H9 (cell line): ENCODE measurements around the gene CACHD1. TPM values are rescaled to one million over a fixed set of nuclear protein-coding genes. Genes with fewer than 3 reads are reported as not detected.
A peak's percentile ranks its signal among the peaks of the same experiment; 100 is the strongest.

ENCODE experiments used
- DNase-seq: peaks from one replicate; pipeline ENCODE4 v3.0.0-alpha.2; 2017
- H2AFZ ChIP-seq: one replicate; pipeline ENCODE4 v1.6.1; 2013; ENCODE audit warnings: mild to moderate bottlenecking, low read length, control low read depth, moderate library complexity
- H2AK5ac ChIP-seq: 2 replicates; pipeline ENCODE4 v1.6.1; 2013; ENCODE audit warnings: low read length, control low read depth, mixed read lengths; ENCODE audit not compliant: insufficient read length
- H2BK120ac ChIP-seq: one replicate; pipeline ENCODE4 v1.6.1; 2013; ENCODE audit warnings: low read depth, mild to moderate bottlenecking, low read length, control low read depth, inconsistent platforms; ENCODE audit not compliant: poor library complexity, severe bottlenecking
- H2BK12ac ChIP-seq: 2 replicates; pipeline ENCODE4 v1.6.1; 2013; ENCODE audit warnings: low read length, control low read depth, mixed read lengths, low read depth; ENCODE audit not compliant: insufficient read length
- H2BK15ac ChIP-seq: 2 replicates; pipeline ENCODE4 v1.6.1; 2013; ENCODE audit warnings: low read depth, low read length, control low read depth
- H2BK20ac ChIP-seq: one replicate; pipeline ENCODE4 v1.6.1; 2013; ENCODE audit warnings: low read depth, mild to moderate bottlenecking, low read length, control low read depth, inconsistent platforms; ENCODE audit not compliant: poor library complexity, severe bottlenecking
- H2BK5ac ChIP-seq: 2 replicates; pipeline ENCODE4 v1.6.1; 2013; ENCODE audit warnings: low read length, control low read depth, mixed read lengths; ENCODE audit not compliant: insufficient read length
- H3K14ac ChIP-seq: 2 replicates; pipeline ENCODE4 v1.6.1; 2013; ENCODE audit warnings: low read length, control low read depth; ENCODE audit not compliant: insufficient read depth
- H3K18ac ChIP-seq: 2 replicates; pipeline ENCODE4 v1.6.1; 2013; ENCODE audit warnings: low read depth, mild to moderate bottlenecking, mixed read lengths, low read length, control low read depth; ENCODE audit not compliant: insufficient read length
- H3K23ac ChIP-seq: 2 replicates; pipeline ENCODE4 v1.6.1; 2013; ENCODE audit warnings: low read length, control low read depth, mixed read lengths, low read depth; ENCODE audit not compliant: insufficient read length
- H3K23me2 ChIP-seq: 2 replicates; pipeline ENCODE4 v1.6.1; 2013; ENCODE audit warnings: low read depth, mild to moderate bottlenecking, mixed read lengths, low read length, control low read depth; ENCODE audit not compliant: insufficient read length, poor library complexity, severe bottlenecking
- H3K27ac ChIP-seq: 2 replicates; pipeline ENCODE4 v1.5.1; 2013; ENCODE audit warnings: low read length, control low read depth, mixed read lengths, low read depth; ENCODE audit not compliant: insufficient read length
- H3K27me3 ChIP-seq: 2 replicates; pipeline ENCODE4 v1.6.1; 2013; ENCODE audit warnings: low read length, control low read depth, inconsistent platforms; ENCODE audit not compliant: insufficient read depth
- H3K4ac ChIP-seq: 2 replicates; pipeline ENCODE4 v1.6.1; 2013; ENCODE audit warnings: low read depth, mild to moderate bottlenecking, control low read depth, inconsistent platforms, low read length, moderate library complexity
- H3K4me1 ChIP-seq: 2 replicates; pipeline ENCODE4 v1.6.1; 2013; ENCODE audit warnings: low read length, control low read depth, inconsistent platforms; ENCODE audit not compliant: insufficient read depth
- H3K4me2 ChIP-seq: 2 replicates; pipeline ENCODE4 v1.6.1; 2013; ENCODE audit warnings: low read length, control low read depth, mixed read lengths; ENCODE audit not compliant: insufficient read length, insufficient read depth
- H3K56ac ChIP-seq: 2 replicates; pipeline ENCODE4 v1.6.1; 2013; ENCODE audit warnings: low read depth, mild to moderate bottlenecking, mixed read lengths, low read length, control low read depth; ENCODE audit not compliant: insufficient read length
- H3K79me1 ChIP-seq: 2 replicates; pipeline ENCODE4 v1.6.1; 2013; ENCODE audit warnings: low read depth, mild to moderate bottlenecking, moderate library complexity, low read length, control low read depth, inconsistent platforms; ENCODE audit not compliant: insufficient read depth, poor library complexity, severe bottlenecking
- H3K79me2 ChIP-seq: 2 replicates; pipeline ENCODE4 v1.6.1; 2013; ENCODE audit warnings: low read length, control low read depth, inconsistent platforms; ENCODE audit not compliant: insufficient read depth
- H3K9ac ChIP-seq: 2 replicates; pipeline ENCODE4 v1.6.1; 2013; ENCODE audit warnings: low read length, control low read depth, mixed read lengths; ENCODE audit not compliant: insufficient read length; ENCODE audit errors: extremely low read depth
- H3K9me3 ChIP-seq: one replicate; pipeline ENCODE4 v1.6.1; 2013; ENCODE audit warnings: low read depth, low read length, inconsistent platforms; ENCODE audit not compliant: control insufficient read depth
- H3T11ph ChIP-seq: one replicate; pipeline ENCODE4 v1.6.1; 2013; ENCODE audit warnings: mild to moderate bottlenecking, low read length, control low read depth, inconsistent platforms
- H4K20me1 ChIP-seq: one replicate; pipeline ENCODE4 v1.6.1; 2013; ENCODE audit not compliant: control insufficient read depth, insufficient read length, insufficient read depth
- H4K5ac ChIP-seq: 2 replicates; pipeline ENCODE4 v1.6.1; 2013; ENCODE audit warnings: low read depth, mild to moderate bottlenecking, mixed read lengths, low read length, control low read depth; ENCODE audit not compliant: insufficient read length
- H4K8ac ChIP-seq: replicated peaks from 2 replicates; pipeline ENCODE4 v1.6.1; 2013; ENCODE audit warnings: low read length, control low read depth, mixed read lengths, low read depth; ENCODE audit not compliant: insufficient read length
- H4K91ac ChIP-seq: 2 replicates; pipeline ENCODE4 v1.6.1; 2013; ENCODE audit warnings: low read depth, mild to moderate bottlenecking, moderate library complexity, mixed read lengths, low read length, control low read depth; ENCODE audit not compliant: insufficient read length
- H3K27ac Mint-ChIP-seq, 3 experiments: 2 replicates in 2 of 3; 3 replicates in 1 of 3; pipeline ENCODE4 v1.8.0; 2020 to 2021; ENCODE audit warnings: mixed read lengths in 3 of 3, mild to moderate bottlenecking in 1 of 3, moderate library complexity in 1 of 3
- H3K27me3 Mint-ChIP-seq: 2 replicates; pipeline ENCODE4 v1.8.0; 2021; ENCODE audit warnings: low read depth, mild to moderate bottlenecking, moderate library complexity, mixed read lengths
- H3K36me3 Mint-ChIP-seq, 3 experiments: 2 replicates in 2 of 3; 3 replicates in 1 of 3; pipeline ENCODE4 v1.8.0; 2020 to 2021; ENCODE audit warnings: low read depth in 3 of 3, mixed read lengths in 3 of 3; ENCODE audit not compliant: insufficient read depth in 1 of 3
- H3K4me1 Mint-ChIP-seq, 2 experiments: 2 replicates each; pipeline ENCODE4 v1.8.0; 2020; ENCODE audit warnings: mixed read lengths in 2 of 2
- H3K4me3 Mint-ChIP-seq, 2 experiments: 2 replicates in 1 of 2; 3 replicates in 1 of 2; pipeline ENCODE4 v1.8.0; 2020 to 2021; ENCODE audit warnings: mild to moderate bottlenecking in 2 of 2, mixed read lengths in 2 of 2, moderate library complexity in 1 of 2
- H3K9me3 Mint-ChIP-seq, 2 experiments: 2 replicates in 1 of 2; 3 replicates in 1 of 2; pipeline ENCODE4 v1.8.0; 2020; ENCODE audit warnings: mild to moderate bottlenecking in 2 of 2, mixed read lengths in 2 of 2, moderate library complexity in 1 of 2
- WGBS: extraction: QIAGEN DNeasy Blood & Tissue Kit; methylation state at CpG from one replicate; pipeline ENCODE4 v1.1.7; 2013; ENCODE audit warnings: missing lambda C conversion rate, low lambda C conversion rate, mixed read lengths; ENCODE audit not compliant: insufficient read length; ENCODE audit errors: extremely low coverage; 5-methylcytosine and 5-hydroxymethylcytosine counted together
- total RNA-seq: library from RNA; stranded (reverse); gene quantifications from 2 replicates; pipeline ENCODE4 v1.2.1, GENCODE V29; 2021
- TF ChIP-seq, protein P1 (sequence below): fragments of 200-600 bp; sonication (generic); conservative IDR thresholded peaks from 3 replicates; pipeline ENCODE4 v1.8.0; 2021; ENCODE audit warnings: antibody characterized with exemption, mild to moderate bottlenecking

CACHD1 gene
- total RNA-seq, 1 experiment from 2014 or later, result 94.2 TPM

DNA sequence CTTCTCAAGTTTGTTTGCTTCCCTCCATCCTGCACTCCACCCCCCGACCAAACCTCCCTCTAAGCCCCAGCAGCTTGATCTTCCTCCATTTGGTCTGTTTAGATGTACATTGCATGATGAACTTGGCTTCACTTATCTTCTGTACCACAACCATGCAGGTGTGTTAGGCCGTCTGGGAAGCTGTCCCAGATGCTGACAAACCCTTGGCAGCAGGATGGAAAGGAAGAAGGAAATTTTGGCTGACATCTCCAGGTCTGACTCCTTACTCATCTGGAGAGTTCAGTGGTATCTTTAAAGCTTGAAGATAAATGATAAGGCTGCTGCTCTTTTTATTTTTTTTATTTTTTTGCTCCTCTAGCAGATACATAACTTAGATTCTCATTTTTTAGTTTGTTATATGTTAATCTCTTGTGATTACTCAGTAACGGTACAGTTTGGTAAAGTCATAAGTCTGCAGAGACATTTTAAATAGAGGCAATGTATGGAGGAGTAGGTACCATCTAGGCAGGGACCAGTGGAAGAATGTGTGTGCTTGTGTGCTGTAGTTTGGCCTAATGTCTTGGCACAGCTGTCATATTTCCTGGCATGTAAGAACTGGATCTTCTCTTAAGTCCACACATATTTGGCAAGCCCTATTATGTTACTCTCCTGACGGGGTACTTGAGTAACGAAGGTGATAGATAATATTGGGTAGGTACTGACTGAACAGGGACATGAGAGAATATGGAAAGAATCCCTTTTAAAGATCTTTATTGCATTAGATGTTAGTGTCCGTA, 79.7 kb downstream of the CACHD1 start:
- Mint-ChIP-seq H3K36me3 (peaks cover 5 to 38% (median 30%) of the 10 kb centered on the region in 3 experiments; a peak in 6 of 7 replicates), H3K27me3 (no peaks in the 10 kb centered on the region), H3K9me3 (no peaks in the 10 kb centered on the region), H3K4me1 (peaks cover 42 to 47% of the 10 kb centered on the region in 2 experiments), H3K27ac (peak overlapping the region in 2 of 3 experiments; percentile 7 to 35; a peak in 2 of 7 replicates), H3K4me3 (no peak overlapping the region)
- Histone ChIP-seq H4K20me1 (peaks cover 2% of the 10 kb centered on the region), H3K23me2 (no peaks in the 10 kb centered on the region), H4K91ac (no peak overlapping the region), H4K8ac (no peak overlapping the region), H3K79me2 (peaks cover 4% of the 10 kb centered on the region; the same call in 1 of the 2 replicates), H3K4me2 (no peak overlapping the region), H2BK15ac (no peak overlapping the region), H3K9me3 (no peaks in the 10 kb centered on the region), H3K4ac (no peak overlapping the region), H2AFZ (no peak overlapping the region), H3T11ph (no peak overlapping the region), H3K27me3 (no peaks in the 10 kb centered on the region), H2BK20ac (no peak overlapping the region), H4K5ac (no peak overlapping the region), H3K56ac (no peak overlapping the region), H3K9ac (no peak overlapping the region), H3K23ac (no peak overlapping the region), H3K18ac (no peak overlapping the region), H3K27ac (no peak overlapping the region), H3K14ac (no peak overlapping the region), H3K4me1 (peaks cover 4% of the 10 kb centered on the region; the same call in 1 of the 2 replicates), H2BK120ac (no peak overlapping the region), H2BK5ac (no peak overlapping the region), H2BK12ac (no peak overlapping the region), H2AK5ac (no peak overlapping the region), H3K79me1 (peaks cover 7% of the 10 kb centered on the region)
- WGBS, result no CpG with 5 or more reads among the region's 6 CpGs
- TF ChIP-seq, protein P1, sequence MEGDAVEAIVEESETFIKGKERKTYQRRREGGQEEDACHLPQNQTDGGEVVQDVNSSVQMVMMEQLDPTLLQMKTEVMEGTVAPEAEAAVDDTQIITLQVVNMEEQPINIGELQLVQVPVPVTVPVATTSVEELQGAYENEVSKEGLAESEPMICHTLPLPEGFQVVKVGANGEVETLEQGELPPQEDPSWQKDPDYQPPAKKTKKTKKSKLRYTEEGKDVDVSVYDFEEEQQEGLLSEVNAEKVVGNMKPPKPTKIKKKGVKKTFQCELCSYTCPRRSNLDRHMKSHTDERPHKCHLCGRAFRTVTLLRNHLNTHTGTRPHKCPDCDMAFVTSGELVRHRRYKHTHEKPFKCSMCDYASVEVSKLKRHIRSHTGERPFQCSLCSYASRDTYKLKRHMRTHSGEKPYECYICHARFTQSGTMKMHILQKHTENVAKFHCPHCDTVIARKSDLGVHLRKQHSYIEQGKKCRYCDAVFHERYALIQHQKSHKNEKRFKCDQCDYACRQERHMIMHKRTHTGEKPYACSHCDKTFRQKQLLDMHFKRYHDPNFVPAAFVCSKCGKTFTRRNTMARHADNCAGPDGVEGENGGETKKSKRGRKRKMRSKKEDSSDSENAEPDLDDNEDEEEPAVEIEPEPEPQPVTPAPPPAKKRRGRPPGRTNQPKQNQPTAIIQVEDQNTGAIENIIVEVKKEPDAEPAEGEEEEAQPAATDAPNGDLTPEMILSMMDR, result no peak
- DNase-seq, result no peak
